Measurements from ENCODE around the gene KIAA0040.

Gene KIAA0040

DNA sequence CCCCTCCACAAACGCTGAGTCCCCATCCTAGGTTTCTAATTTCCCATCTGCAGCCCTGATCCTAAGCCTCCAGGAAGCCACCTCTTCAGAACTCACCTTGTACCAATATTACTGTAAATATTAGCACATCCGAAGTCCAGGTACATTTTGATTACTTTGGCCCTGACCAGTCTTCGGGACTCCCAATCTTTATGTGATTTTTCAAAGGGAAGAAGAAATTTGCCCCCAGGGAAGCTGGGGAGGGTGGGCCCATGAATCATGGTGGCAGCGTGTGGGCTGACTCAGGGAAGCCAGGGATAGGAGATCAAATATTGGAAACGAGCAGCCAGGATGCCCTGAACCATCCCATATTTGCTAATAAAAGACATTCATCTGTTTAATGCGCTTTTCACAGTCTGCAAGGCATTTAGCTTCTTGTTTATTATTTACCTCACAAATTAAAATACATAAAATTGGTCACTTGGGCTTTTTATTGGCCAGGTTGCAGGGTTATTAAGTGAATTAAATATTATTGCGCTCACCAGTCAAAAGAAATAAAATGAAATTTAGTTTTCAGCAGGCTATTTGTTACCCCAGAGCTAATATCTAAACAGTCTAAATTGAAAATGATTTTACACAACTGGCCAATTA is 46.6 kb downstream of the KIAA0040 start:
- peaks cover 6% of the 10 kb centered on the region for H3K4me1 Mint-ChIP-seq
- no peaks in the 10 kb centered on the region for H3K9me3 Mint-ChIP-seq
- H3K27ac Mint-ChIP-seq = no peak overlapping the region
- H3K4me3 Mint-ChIP-seq = no peak overlapping the region
- no peaks in the 10 kb centered on the region for H3K36me3 Mint-ChIP-seq
- peaks cover 13% of the 10 kb centered on the region for H3K27me3 Mint-ChIP-seq

DNA sequence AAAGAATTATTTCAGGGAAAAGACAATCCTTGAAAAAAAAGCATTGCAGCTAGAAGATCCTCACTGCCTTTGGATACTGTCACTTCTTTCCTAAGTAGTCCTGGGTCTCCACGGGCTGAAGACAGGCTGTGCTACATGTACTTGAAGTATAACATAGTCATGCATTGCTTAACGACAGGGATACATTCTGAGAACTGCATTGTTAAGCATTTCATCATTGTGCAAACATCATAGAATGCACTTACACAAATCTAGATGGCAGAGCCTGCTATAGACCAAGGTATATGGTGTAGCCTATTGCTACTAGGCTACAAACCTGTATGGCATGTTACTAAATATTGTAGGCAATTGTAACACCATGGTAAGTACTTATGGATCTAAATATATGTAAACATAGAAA is 54.0 kb downstream of the KIAA0040 start:
- Mint-ChIP-seq H3K9me3 (no peaks in the 10 kb centered on the region), H3K27ac (no peak overlapping the region), H3K27me3 (peaks cover 8% of the 10 kb centered on the region), H3K36me3 (no peaks in the 10 kb centered on the region), H3K4me3 (no peak overlapping the region), H3K4me1 (peaks cover 6% of the 10 kb centered on the region)

DNA sequence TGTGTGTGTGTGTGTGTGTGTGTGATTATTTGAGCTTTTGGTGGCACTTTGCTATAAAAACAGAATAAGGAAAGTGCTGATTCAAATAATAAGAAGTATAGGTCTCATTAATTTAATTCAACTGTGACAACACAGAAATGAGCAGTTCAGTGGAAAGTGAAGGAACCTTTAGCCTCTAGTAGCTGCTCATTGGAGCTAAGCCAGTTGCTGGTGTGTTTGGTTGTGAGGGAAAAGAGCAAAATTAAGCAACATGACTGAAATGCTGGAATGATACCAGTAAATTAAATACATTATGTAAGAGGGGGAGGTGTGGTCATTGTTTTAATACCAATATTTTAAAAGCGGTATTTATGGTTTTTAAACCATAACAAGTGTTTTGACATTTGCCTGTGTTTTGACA is 55.2 kb downstream of the KIAA0040 start:
- H3K27ac Mint-ChIP-seq = no peak overlapping the region
- no peaks in the 10 kb centered on the region for H3K9me3 Mint-ChIP-seq
- H3K4me3 Mint-ChIP-seq = no peak overlapping the region
- no peaks in the 10 kb centered on the region for H3K36me3 Mint-ChIP-seq
- peaks cover 8% of the 10 kb centered on the region for H3K27me3 Mint-ChIP-seq
- H3K4me1 Mint-ChIP-seq = peaks cover 6% of the 10 kb centered on the region

DNA sequence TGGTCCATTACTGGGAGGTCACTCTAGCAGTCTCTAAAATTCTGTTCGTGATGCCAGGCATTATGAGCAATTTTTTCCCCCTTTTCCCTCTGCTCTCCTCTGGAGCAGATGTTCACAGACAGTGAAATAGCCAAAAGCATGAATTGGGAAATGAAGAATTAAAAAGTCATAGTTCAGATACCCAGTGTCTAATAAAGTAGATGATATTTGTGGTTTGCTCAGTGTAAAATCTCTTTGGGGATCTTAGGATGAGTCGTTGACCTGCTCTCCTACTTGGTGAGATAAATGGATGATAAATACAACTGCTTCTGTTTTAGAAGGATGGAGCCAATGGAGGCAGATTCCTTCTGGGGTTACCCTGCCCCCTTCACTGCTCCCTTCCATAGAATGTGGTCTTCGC is 56.3 kb downstream of the KIAA0040 start:
- no peaks in the 10 kb centered on the region for H3K4me1 Mint-ChIP-seq
- no peaks in the 10 kb centered on the region for H3K36me3 Mint-ChIP-seq
- H3K27me3 Mint-ChIP-seq = peaks cover 8% of the 10 kb centered on the region
- no peaks in the 10 kb centered on the region for H3K9me3 Mint-ChIP-seq
- no peak overlapping the region for H3K4me3 Mint-ChIP-seq
- no peak overlapping the region for H3K27ac Mint-ChIP-seq

DNA sequence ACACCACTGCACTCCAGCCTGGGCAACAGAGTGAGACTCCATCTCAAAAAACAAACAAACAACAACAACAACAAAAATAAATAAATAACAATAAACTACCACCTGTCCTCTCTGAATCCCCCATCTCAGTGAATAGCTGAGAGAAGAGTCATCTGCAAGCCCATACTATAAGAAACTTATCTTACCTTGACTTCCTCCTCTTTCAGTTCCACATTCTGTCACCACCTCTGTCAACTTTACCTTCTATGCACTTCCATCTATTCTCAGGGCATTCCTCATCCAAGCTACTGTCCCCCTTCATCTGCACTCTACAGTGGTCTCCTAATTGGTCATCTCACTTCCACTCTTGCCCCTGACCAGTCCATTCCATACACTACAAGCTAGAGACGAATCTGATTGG is 58.1 kb downstream of the KIAA0040 start:
- Mint-ChIP-seq H3K27me3 (peaks cover 8% of the 10 kb centered on the region), H3K36me3 (no peaks in the 10 kb centered on the region), H3K4me1 (no peaks in the 10 kb centered on the region), H3K9me3 (no peaks in the 10 kb centered on the region), H3K4me3 (no peak overlapping the region), H3K27ac (no peak overlapping the region)

DNA sequence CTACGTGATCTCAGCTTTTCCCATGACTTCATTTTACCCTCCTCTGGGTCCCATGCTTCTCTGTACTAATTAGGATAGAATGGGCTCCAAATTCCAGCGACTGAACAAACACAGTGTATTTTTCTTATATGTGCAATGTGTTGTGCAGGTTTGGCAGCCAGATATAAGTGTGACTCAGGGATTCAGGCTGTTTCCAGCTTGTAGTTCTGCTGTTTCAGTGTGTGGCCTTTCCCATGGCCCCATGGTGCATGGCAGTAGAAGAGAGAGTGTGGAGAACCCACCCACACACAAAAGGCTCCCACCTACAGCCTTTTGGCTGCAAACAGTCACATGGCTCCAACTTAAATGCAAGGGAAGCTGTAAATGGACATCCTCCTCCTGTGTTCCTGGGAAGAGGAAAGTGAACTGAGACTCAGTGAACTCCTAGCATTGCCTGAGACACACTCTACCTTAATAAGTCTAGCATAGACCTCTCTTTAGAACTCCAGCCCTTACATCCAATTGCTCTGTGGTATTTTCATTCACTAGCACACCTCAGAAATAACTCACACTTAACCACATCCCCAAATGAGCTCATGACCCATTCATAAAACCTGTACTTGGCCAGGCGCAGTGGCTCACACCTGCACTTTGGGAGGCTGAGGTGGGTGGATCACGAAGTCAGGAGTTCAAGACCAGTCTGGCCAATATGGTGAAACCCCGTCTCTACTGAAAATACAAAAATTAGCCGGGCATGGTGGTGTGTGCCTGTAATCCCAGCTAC is 58.7 kb downstream of the KIAA0040 start:
- Mint-ChIP-seq H3K4me3 (no peak overlapping the region), H3K36me3 (no peaks in the 10 kb centered on the region), H3K9me3 (no peaks in the 10 kb centered on the region), H3K27ac (no peak overlapping the region), H3K27me3 (peaks cover 8% of the 10 kb centered on the region), H3K4me1 (no peaks in the 10 kb centered on the region)

DNA sequence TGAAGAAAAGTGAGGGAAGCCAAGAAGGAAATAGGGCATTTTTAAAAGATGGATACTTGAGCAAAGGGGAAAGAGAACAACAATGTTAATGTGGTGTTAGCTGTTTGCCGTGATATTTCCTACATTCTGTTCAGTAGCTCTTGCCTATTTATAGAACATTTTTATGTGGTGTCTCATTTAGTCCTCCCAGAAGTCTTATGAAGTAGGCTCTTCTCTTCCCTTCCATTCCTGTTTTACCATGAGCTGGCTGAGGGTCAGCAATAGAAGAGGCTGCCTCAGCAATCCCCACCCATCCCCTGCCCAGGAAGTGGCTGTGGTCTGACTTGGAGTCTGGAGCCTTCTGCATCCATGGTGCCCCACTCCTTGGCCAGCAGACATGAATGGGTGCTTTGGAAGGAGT is 60.1 kb downstream of the KIAA0040 start:
- Mint-ChIP-seq H3K27me3 (peaks cover 5% of the 10 kb centered on the region), H3K36me3 (no peaks in the 10 kb centered on the region), H3K9me3 (no peaks in the 10 kb centered on the region), H3K4me3 (no peak overlapping the region), H3K27ac (no peak overlapping the region), H3K4me1 (no peaks in the 10 kb centered on the region)

DNA sequence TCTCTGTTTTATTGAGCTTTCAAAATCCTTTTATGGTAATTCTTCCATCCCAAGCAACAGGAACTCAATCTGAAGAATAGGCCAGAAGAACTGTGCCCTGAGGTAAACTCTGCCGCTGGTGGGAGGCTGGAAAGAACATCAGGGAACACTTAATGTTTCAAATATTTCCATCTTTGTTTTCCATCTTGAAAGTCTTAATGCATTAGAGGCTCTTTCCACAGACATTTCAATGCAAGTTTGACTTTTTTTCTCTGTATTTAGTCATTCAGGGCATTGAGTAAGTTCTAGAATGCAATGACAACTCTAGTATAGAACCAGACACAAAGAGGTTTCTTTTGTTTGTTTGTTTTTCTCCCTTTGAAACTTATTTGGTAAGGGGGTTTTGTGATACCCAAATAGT is 61.5 kb downstream of the KIAA0040 start:
- Mint-ChIP-seq H3K36me3 (no peaks in the 10 kb centered on the region), H3K4me3 (no peak overlapping the region), H3K9me3 (no peaks in the 10 kb centered on the region), H3K4me1 (no peaks in the 10 kb centered on the region), H3K27ac (no peak overlapping the region), H3K27me3 (peaks cover 3% of the 10 kb centered on the region)

DNA sequence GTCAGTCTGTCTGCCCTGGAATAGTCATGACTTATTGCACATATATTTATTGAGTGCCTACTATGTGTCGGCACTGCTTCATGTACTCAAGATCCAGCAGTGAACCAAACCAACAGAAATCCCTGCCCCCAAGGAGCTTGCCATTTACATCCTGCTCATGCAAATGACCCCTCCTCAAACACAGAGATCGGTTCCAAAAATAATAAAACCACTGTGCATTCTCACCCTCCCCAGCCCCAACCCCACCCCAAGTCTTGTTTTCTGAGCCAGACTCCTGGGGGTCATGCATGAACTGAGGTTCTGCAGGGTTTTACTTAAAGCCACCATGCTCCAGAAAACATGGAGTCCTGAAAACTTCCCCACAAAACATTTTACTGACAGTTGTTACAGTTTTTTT is 61.9 kb downstream of the KIAA0040 start:
- no peak overlapping the region for H3K4me3 Mint-ChIP-seq
- H3K27ac Mint-ChIP-seq = no peak overlapping the region
- no peaks in the 10 kb centered on the region for H3K36me3 Mint-ChIP-seq
- H3K27me3 Mint-ChIP-seq = peaks cover 3% of the 10 kb centered on the region
- no peaks in the 10 kb centered on the region for H3K9me3 Mint-ChIP-seq
- no peaks in the 10 kb centered on the region for H3K4me1 Mint-ChIP-seq

DNA sequence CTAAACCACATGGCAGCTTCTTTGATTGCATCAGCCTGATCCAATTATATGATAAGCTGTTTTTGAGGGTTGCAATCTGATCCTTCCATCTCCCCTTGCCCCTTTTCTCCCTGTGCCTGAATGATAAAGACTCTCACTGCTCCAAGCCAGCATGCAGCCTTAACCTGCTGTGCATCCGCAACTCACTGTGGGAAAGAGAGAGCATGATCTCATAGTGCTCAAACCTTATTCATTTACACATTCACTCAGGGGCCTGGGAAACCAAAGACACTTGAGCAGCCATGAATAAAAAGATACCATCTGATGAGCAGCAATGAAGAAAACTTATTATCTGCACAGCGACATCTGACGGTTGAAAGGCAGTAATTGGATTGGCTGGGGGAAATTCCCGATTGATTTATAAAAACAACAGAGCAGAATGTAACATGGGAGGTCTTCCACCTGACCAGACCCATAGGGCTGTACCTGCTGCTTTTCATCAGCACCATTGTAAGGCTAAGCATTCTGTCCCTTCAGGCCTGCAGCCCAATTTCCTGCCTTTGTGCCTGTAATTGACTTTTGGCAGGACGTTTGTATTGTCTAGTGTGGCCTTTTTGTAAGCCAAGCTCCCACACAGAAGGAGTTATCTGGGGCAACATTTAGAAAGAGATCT is 62.5 kb downstream of the KIAA0040 start:
- Mint-ChIP-seq H3K27me3 (peaks cover 3% of the 10 kb centered on the region), H3K27ac (no peak overlapping the region), H3K4me3 (no peak overlapping the region), H3K4me1 (no peaks in the 10 kb centered on the region), H3K9me3 (no peaks in the 10 kb centered on the region), H3K36me3 (no peaks in the 10 kb centered on the region)

DNA sequence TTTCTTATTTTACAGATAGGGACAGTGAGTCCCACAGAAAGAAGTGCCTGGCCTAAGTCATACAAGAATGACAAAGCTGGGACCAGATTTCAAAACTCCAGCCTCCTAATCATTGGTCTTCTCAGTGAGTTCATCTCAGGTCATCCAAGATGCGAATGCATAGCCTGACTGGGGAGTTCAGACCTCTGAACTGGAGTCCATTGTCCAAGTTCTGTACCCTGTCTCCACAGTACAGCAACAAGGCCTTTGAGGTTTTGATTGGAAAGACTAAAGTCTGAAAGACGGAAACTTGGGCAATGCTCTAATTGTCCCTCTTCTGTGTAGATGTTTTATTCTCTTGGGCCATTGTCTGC is 63.0 kb downstream of the KIAA0040 start:
- Mint-ChIP-seq H3K4me1 (no peaks in the 10 kb centered on the region), H3K27me3 (peaks cover 2% of the 10 kb centered on the region), H3K27ac (no peak overlapping the region), H3K4me3 (no peak overlapping the region), H3K36me3 (no peaks in the 10 kb centered on the region), H3K9me3 (no peaks in the 10 kb centered on the region)

DNA sequence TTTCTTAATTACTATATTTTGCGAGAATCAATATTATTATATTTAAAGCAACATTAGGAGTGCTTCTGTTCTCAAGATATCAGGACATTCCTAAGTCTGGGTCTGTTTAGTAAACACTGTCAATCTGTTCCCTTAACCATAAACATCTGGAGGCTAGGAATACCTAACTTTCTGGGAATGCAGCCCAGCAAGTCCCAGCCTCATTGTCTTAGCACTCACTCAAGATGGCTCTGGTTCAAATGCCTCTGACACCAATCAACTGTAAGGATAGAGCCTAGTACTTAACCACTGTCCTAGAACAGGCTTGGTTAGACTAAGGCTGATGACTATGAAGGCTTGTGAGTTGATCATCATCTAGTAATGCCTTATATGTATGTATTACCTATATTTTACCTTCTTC is 63.4 kb downstream of the KIAA0040 start:
- no peaks in the 10 kb centered on the region for H3K36me3 Mint-ChIP-seq
- no peaks in the 10 kb centered on the region for H3K27me3 Mint-ChIP-seq
- H3K4me1 Mint-ChIP-seq = no peaks in the 10 kb centered on the region
- H3K9me3 Mint-ChIP-seq = no peaks in the 10 kb centered on the region
- H3K4me3 Mint-ChIP-seq = no peak overlapping the region
- H3K27ac Mint-ChIP-seq = no peak overlapping the region

DNA sequence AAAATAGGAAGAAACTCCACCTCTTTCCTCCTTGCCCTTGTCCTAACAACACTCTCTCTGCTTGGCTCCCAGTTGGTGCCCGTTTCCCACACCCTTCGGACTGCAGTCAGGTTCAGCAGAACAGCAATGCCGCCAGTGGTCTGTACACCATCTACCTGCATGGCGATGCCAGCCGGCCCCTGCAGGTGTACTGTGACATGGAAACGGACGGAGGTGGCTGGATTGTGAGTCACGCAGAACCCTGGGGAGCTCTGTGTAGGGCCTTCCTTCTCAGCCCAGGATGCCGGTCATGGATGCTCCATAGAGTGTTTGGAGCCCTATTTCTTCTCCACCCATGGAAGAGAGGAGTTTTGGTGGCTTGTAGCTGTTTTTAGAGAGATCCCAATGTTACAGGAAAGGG is 64.1 kb downstream of the KIAA0040 start:
- Mint-ChIP-seq H3K36me3 (no peaks in the 10 kb centered on the region), H3K27ac (no peak overlapping the region), H3K4me3 (no peak overlapping the region), H3K27me3 (no peaks in the 10 kb centered on the region), H3K4me1 (no peaks in the 10 kb centered on the region), H3K9me3 (no peaks in the 10 kb centered on the region)

DNA sequence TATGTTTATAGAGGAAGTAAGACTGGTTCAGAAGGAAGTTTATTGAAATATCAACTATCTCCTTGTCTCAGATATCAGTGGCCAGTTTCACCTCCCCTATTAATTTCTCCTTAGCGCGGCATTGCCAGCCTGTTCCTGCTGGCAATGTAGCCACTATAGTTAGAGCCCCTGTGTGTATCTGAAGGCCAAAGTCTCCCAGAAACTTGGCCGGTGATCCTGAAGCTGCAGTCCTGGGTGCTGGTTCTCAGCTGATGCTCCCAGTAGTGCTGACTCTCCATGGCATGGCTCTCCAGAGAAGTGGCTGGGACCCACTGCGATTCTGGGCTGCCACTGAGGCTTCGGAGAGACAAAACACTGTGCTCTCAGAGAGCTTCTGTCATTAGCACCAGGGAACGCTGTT is 65.0 kb downstream of the KIAA0040 start:
- no peaks in the 10 kb centered on the region for H3K9me3 Mint-ChIP-seq
- H3K4me1 Mint-ChIP-seq = no peaks in the 10 kb centered on the region
- no peaks in the 10 kb centered on the region for H3K27me3 Mint-ChIP-seq
- H3K27ac Mint-ChIP-seq = no peak overlapping the region
- no peak overlapping the region for H3K4me3 Mint-ChIP-seq
- H3K36me3 Mint-ChIP-seq = no peaks in the 10 kb centered on the region

DNA sequence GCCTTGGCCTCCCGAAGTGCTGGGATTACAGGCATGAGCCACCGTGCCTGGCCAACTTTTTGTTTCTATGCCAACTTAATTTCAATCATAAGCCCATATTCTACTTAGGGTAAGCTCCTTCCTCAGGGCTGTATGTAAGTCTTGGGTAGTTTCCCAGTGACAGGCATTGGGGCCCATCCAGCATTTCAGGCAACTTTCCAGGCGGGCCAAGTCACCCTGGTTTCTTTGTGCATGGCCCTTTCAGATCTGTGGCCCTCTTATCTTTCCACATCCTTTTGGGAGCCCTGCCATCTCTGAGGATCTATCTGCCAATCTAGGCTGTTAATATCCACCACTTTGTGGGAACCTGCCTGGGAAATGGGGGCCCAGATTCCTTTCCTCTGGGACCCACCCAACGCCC is 66.2 kb downstream of the KIAA0040 start:
- no peaks in the 10 kb centered on the region for H3K4me1 Mint-ChIP-seq
- H3K27ac Mint-ChIP-seq = no peak overlapping the region
- no peak overlapping the region for H3K4me3 Mint-ChIP-seq
- H3K27me3 Mint-ChIP-seq = no peaks in the 10 kb centered on the region
- H3K9me3 Mint-ChIP-seq = no peaks in the 10 kb centered on the region
- no peaks in the 10 kb centered on the region for H3K36me3 Mint-ChIP-seq

DNA sequence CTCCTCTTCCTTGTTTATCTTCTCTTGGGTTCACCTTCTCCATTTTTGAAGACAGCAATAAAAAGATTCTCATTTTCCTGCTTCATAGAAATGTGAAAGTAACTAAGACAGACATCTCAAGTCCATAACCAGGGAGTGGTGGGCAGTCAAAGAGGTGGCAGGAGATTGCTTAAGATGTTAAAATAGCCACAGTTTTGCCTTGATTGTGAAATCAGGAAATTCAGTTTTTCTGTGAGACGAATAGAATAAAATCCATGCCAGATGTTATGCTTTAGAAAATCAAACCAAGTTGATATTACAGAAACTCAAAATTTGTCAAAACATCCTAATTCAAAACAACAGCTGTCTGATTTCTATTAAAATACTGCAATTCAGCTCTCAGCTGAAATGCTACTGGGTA is 67.7 kb downstream of the KIAA0040 start:
- no peak overlapping the region for H3K4me3 Mint-ChIP-seq
- H3K4me1 Mint-ChIP-seq = no peaks in the 10 kb centered on the region
- H3K36me3 Mint-ChIP-seq = no peaks in the 10 kb centered on the region
- no peaks in the 10 kb centered on the region for H3K9me3 Mint-ChIP-seq
- no peaks in the 10 kb centered on the region for H3K27me3 Mint-ChIP-seq
- H3K27ac Mint-ChIP-seq = no peak overlapping the region
